Neural cell (in vitro differentiated cells): ENCODE results near the gene BCAR3. TPM values are rescaled to one million over a fixed set of nuclear protein-coding genes. Genes with fewer than 3 reads are reported as not detected.

Source experiments
- H2AFZ ChIP-seq: fragments of 200-600, 300-800 bp; sonication (generic), shearing (Covaris generic); 2 replicates; pipeline ENCODE4 v1.6.0; 2014; ENCODE audit warnings: low read depth, mild to moderate bottlenecking, antibody characterized with exemption, low read length, moderate library complexity
- H3F3A ChIP-seq: fragments of 200-600 bp; shearing (Covaris generic); 2 replicates; pipeline ENCODE4 v1.6.1; 2016; ENCODE audit warnings: mild to moderate bottlenecking, moderate library complexity, mixed read lengths, antibody characterized with exemption, low read length; ENCODE audit not compliant: insufficient read depth, poor library complexity, severe bottlenecking
- H3K27ac ChIP-seq: fragments of 200-600, 300-800 bp; sonication (generic), shearing (Covaris generic); 2 replicates; pipeline ENCODE4 v1.5.1; 2014; ENCODE audit warnings: mild to moderate bottlenecking, low read length, moderate library complexity
- H3K27me3 ChIP-seq: fragments of 300-800, 200-600 bp; sonication (generic), shearing (Covaris generic); 2 replicates; pipeline ENCODE4 v1.6.0; 2014; ENCODE audit warnings: mild to moderate bottlenecking, low read depth, low read length, moderate library complexity; ENCODE audit not compliant: insufficient read depth
- H3K36me3 ChIP-seq: fragments of 300-800, 200-600 bp; sonication (generic), shearing (Covaris generic); 2 replicates; pipeline ENCODE4 v1.5.1; 2014; ENCODE audit warnings: mild to moderate bottlenecking, antibody characterized with exemption, low read length, moderate library complexity; ENCODE audit not compliant: insufficient read depth
- H3K4me2 ChIP-seq: fragments of 300-800, 200-600 bp; sonication (generic), shearing (Covaris generic); 2 replicates; pipeline ENCODE4 v1.6.0; 2014; ENCODE audit warnings: mild to moderate bottlenecking, low read length
- H3K4me3 ChIP-seq: fragments of 300-800, 200-600 bp; sonication (generic), shearing (Covaris generic); 2 replicates; pipeline ENCODE4 v1.5.1; 2014; ENCODE audit warnings: mild to moderate bottlenecking, low read length, moderate library complexity
- H3K79me2 ChIP-seq: fragments of 200-600 bp; shearing (Covaris generic); replicated peaks from 2 replicates; pipeline ENCODE4 v1.6.0; 2014; ENCODE audit warnings: mild to moderate bottlenecking, low read length, moderate library complexity; ENCODE audit not compliant: insufficient read depth
- H3K9ac ChIP-seq: fragments of 300-800, 200-600 bp; sonication (generic), shearing (Covaris generic); 2 replicates; pipeline ENCODE4 v1.6.1; 2016; ENCODE audit warnings: mild to moderate bottlenecking, low read length, mixed read lengths
- H3K9me2 ChIP-seq: fragments of 200-600 bp; shearing (Covaris generic); 2 replicates; pipeline ENCODE4 v1.6.1; 2016; ENCODE audit warnings: mild to moderate bottlenecking, low read length, mixed read lengths; ENCODE audit not compliant: insufficient read depth
- H3K9me3 ChIP-seq: fragments of 200-600, 300-800 bp; sonication (generic), shearing (Covaris generic); 2 replicates; pipeline ENCODE4 v1.6.1; 2016; ENCODE audit warnings: mild to moderate bottlenecking, mixed run types, low read length, moderate library complexity, mixed read lengths
- H4K20me1 ChIP-seq: fragments of 200-600 bp; shearing (Covaris generic); 2 replicates; pipeline ENCODE4 v1.6.1; 2016; ENCODE audit warnings: mild to moderate bottlenecking, mixed run types; ENCODE audit not compliant: insufficient read depth
- CTCF ChIP-seq: fragments of 450-650 bp; IDR thresholded peaks from 2 replicates; pipeline ENCODE4 v1.5.1; 2014; ENCODE audit warnings: antibody characterized with exemption, mild to moderate bottlenecking, moderate library complexity; ENCODE audit not compliant: poor library complexity, severe bottlenecking
- EP300 ChIP-seq: fragments of 450-650 bp; conservative IDR thresholded peaks from 2 replicates; pipeline ENCODE4 v1.6.1; 2014; ENCODE audit warnings: antibody characterized with exemption, mild to moderate bottlenecking, moderate library complexity; ENCODE audit not compliant: poor library complexity, severe bottlenecking
- EZH2 ChIP-seq: fragments of 200-600, 300-800 bp; shearing (Covaris generic), sonication (generic); IDR thresholded peaks from 2 replicates; pipeline ENCODE4 v1.6.1; 2014; ENCODE audit warnings: antibody characterized with exemption, low read length, borderline replicate concordance, mild to moderate bottlenecking; ENCODE audit not compliant: insufficient read depth, poor library complexity, severe bottlenecking
- MXI1 ChIP-seq: fragments of 450-650 bp; conservative IDR thresholded peaks from 2 replicates; pipeline ENCODE4 v1.6.1; 2014; ENCODE audit warnings: antibody characterized with exemption, mild to moderate bottlenecking; ENCODE audit not compliant: poor library complexity, severe bottlenecking
- POLR2AphosphoS5 ChIP-seq: IDR thresholded peaks from 2 replicates; pipeline ENCODE4 v1.6.1; 2012
- RAD21 ChIP-seq: fragments of 450-650 bp; conservative IDR thresholded peaks from 2 replicates; pipeline ENCODE4 v1.6.1; 2014; ENCODE audit warnings: antibody characterized with exemption, mild to moderate bottlenecking, moderate library complexity
- REST ChIP-seq: IDR thresholded peaks from 2 replicates; pipeline ENCODE4 v1.6.1; 2012; ENCODE audit warnings: borderline replicate concordance
- SMC3 ChIP-seq: fragments of 450-650 bp; conservative IDR thresholded peaks from 2 replicates; pipeline ENCODE4 v1.6.1; 2014; ENCODE audit warnings: antibody characterized with exemption, mild to moderate bottlenecking, moderate library complexity; ENCODE audit not compliant: poor library complexity
- TAF1 ChIP-seq: IDR thresholded peaks from 2 replicates; pipeline ENCODE4 v1.6.1; 2012; ENCODE audit warnings: low read depth
- polyA plus RNA-seq: library from polyadenylated mRNA; depleted of rRNA; stranded (reverse); fragments of >200 nt; gene quantifications from 2 replicates; pipeline ENCODE4 v1.2.3, GENCODE V29; 2014

BCAR3 gene
- polyA plus RNA-seq, 1 donor from 2014 or later, result 2.5 TPM

GRCh38 chr1:93695411-93696005 is 13.9 kb upstream of the BCAR3 start:
- Histone ChIP-seq H3K9me3 (no peaks in the 10 kb centered on the region), H3K79me2 (no peaks in the 10 kb centered on the region), H3K9me2 (no peaks in the 10 kb centered on the region), H3K36me3 (no peaks in the 10 kb centered on the region), H3K4me2 (no peak overlapping the region), H4K20me1 (no peaks in the 10 kb centered on the region), H2AFZ (no peak overlapping the region), H3K4me3 (no peak overlapping the region), H3K9ac (no peak overlapping the region), H3F3A (no peaks in the 10 kb centered on the region), H3K27me3 (no peaks in the 10 kb centered on the region), H3K27ac (no peak overlapping the region)
- TF ChIP-seq EZH2, result no peak

GRCh38 chr1:93694819-93695218 is 13.2 kb upstream of the BCAR3 start:
- no peaks in the 10 kb centered on the region for H3K9me2 ChIP-seq
- no peak overlapping the region for H3K4me3 ChIP-seq
- no peaks in the 10 kb centered on the region for H3K27me3 ChIP-seq
- no peak overlapping the region for H3K9ac ChIP-seq
- no peak overlapping the region for H2AFZ ChIP-seq
- H3K9me3 ChIP-seq, result no peaks in the 10 kb centered on the region
- no peaks in the 10 kb centered on the region for H4K20me1 ChIP-seq
- H3K4me2 ChIP-seq, result no peak overlapping the region
- no peaks in the 10 kb centered on the region for H3F3A ChIP-seq
- TF ChIP-seq REST (no peak), POLR2AphosphoS5 (no peak), TAF1 (no peak), RAD21 (no peak), EZH2 (no peak), EP300 (no peak), SMC3 (no peak)
- no peaks in the 10 kb centered on the region for H3K36me3 ChIP-seq
- H3K27ac ChIP-seq, result no peak overlapping the region
- no peaks in the 10 kb centered on the region for H3K79me2 ChIP-seq

- Histone ChIP-seq H4K20me1 (no peaks in the 10 kb centered on the region), H2AFZ (no peak overlapping the region)
Observed at GRCh38 chr1:93694039-93694438, 12.4 kb upstream of the BCAR3 start.

More at GRCh38 chr1:93694039-93694438, 12.4 kb upstream of the BCAR3 start:
- no peaks in the 10 kb centered on the region for H3K27me3 ChIP-seq
- H3K36me3 ChIP-seq, result no peaks in the 10 kb centered on the region
- H3K4me2 ChIP-seq, result no peak overlapping the region
- no peaks in the 10 kb centered on the region for H3K9me2 ChIP-seq
- H3K79me2 ChIP-seq, result no peaks in the 10 kb centered on the region
- no peaks in the 10 kb centered on the region for H3K9me3 ChIP-seq
- H3K9ac ChIP-seq, result no peak overlapping the region
- H3K4me3 ChIP-seq, result no peak overlapping the region
- no peak overlapping the region for H3K27ac ChIP-seq
- TF ChIP-seq EP300 (no peak), MXI1 (no peak), TAF1 (no peak), POLR2AphosphoS5 (no peak), RAD21 (no peak), SMC3 (no peak), CTCF (no peak), REST (no peak), EZH2 (no peak)
- H3F3A ChIP-seq, result no peaks in the 10 kb centered on the region
